Panc1 (cell line): ENCODE measurements around the gene LAMB4.

ENCODE experiments used
- CTCF ChIP-seq: fragments of 450-650 bp; IDR thresholded peaks from 2 replicates; pipeline ENCODE4 v1.5.1; 2017; ENCODE audit warnings: mild to moderate bottlenecking
- POLR2AphosphoS5 ChIP-seq: IDR thresholded peaks from 2 replicates; pipeline ENCODE4 v1.6.1; 2012; ENCODE audit warnings: mild to moderate bottlenecking, low read depth, low read length, moderate library complexity
- REST ChIP-seq, 2 experiments: IDR thresholded peaks; 2 replicates each; pipeline ENCODE4 v1.6.1; 2011 to 2012; ENCODE audit warnings: low read depth in 2 of 2, control low read depth in 1 of 2, low read length in 1 of 2, mild to moderate bottlenecking in 1 of 2, moderate library complexity in 1 of 2; ENCODE audit not compliant: insufficient read depth in 1 of 2
- SIN3A ChIP-seq: IDR thresholded peaks from 2 replicates; pipeline ENCODE4 v1.6.1; 2012; ENCODE audit warnings: low read depth, mild to moderate bottlenecking, low read length, moderate library complexity, borderline replicate concordance; ENCODE audit not compliant: insufficient read depth

- TF ChIP-seq CTCF = no peak
- TF ChIP-seq POLR2AphosphoS5 = no peak
- no peak for TF ChIP-seq REST (IDR thresholded peaks at IDR 0.05; ENCODE audit: insufficient read depth in 1 of 2, low read depth in 2 of 2, low read length in 1 of 2)
- no peak for TF ChIP-seq SIN3A
Observed at GRCh38 chr7:108063520-108063933, 66.6 kb downstream of the LAMB4 start.
